ENCODE results near the gene PPM1N.

The PPM1N gene

GRCh38 chr19:45498411-45499195 is at the start of gene PPM1N:
Gene PPM1N (plus strand): TSS chr19:45498443. CDS start chr19:45498473, 30 bp downstream.
- in situ Hi-C loops (cut with MboI; ENCODE audit: low sequenced_read_pairs), result no loop called here

GRCh38 chr19:45448887-45449299 is 49.4 kb upstream of the PPM1N start:
- in situ Hi-C loops (cut with MboI; ENCODE audit: low sequenced_read_pairs), result no loop called here

- in situ Hi-C loops (cut with MboI; ENCODE audit: low sequenced_read_pairs), result no loop called here
Measured at GRCh38 chr19:45450012-45450333, 48.3 kb upstream of the PPM1N start.

- in situ Hi-C loops (cut with MboI; ENCODE audit: low sequenced_read_pairs), result no loop called here
Measured at GRCh38 chr19:45451131-45451849, 47.0 kb upstream of the PPM1N start.

- in situ Hi-C loops (cut with MboI; ENCODE audit: low sequenced_read_pairs), result no loop called here
Measured at GRCh38 chr19:45451850-45452387, 46.3 kb upstream of the PPM1N start.

GRCh38 chr19:45455707-45456499 is 42.3 kb upstream of the PPM1N start:
- in situ Hi-C loops (cut with MboI; ENCODE audit: low sequenced_read_pairs), result no loop called here

- in situ Hi-C loops (cut with MboI; ENCODE audit: low sequenced_read_pairs), result no loop called here
Measured at GRCh38 chr19:45456500-45456815, 41.8 kb upstream of the PPM1N start.

GRCh38 chr19:45457776-45458175 is 40.5 kb upstream of the PPM1N start:
- in situ Hi-C loops (cut with MboI; ENCODE audit: low sequenced_read_pairs), result no loop called here

- in situ Hi-C loops (cut with MboI; ENCODE audit: low sequenced_read_pairs), result no loop called here
Measured at GRCh38 chr19:45460807-45461347, 37.4 kb upstream of the PPM1N start.

GRCh38 chr19:45462174-45462573 is 36.1 kb upstream of the PPM1N start:
- in situ Hi-C loops (cut with MboI; ENCODE audit: low sequenced_read_pairs), result no loop called here

GRCh38 chr19:45463241-45463640 is 35.0 kb upstream of the PPM1N start:
- in situ Hi-C loops (cut with MboI; ENCODE audit: low sequenced_read_pairs), result no loop called here

- in situ Hi-C loops (cut with MboI; ENCODE audit: low sequenced_read_pairs), result no loop called here
Measured at GRCh38 chr19:45464274-45464673, 34.0 kb upstream of the PPM1N start.

- in situ Hi-C loops (cut with MboI; ENCODE audit: low sequenced_read_pairs), result no loop called here
Measured at GRCh38 chr19:45464852-45465441, 33.3 kb upstream of the PPM1N start.

- in situ Hi-C loops (cut with MboI; ENCODE audit: low sequenced_read_pairs), result no loop called here
Measured at GRCh38 chr19:45467115-45467455, 31.2 kb upstream of the PPM1N start.

- in situ Hi-C loops (cut with MboI; ENCODE audit: low sequenced_read_pairs), result no loop called here
Measured at GRCh38 chr19:45467456-45468158, 30.6 kb upstream of the PPM1N start, which contains the start of gene FOSB. Gene FOSB (plus strand): TSS chr19:45467996. CDS start chr19:45468587, 591 bp downstream.

GRCh38 chr19:45468159-45468651 is 30.0 kb upstream of the PPM1N start:
- in situ Hi-C loops (cut with MboI; ENCODE audit: low sequenced_read_pairs), result no loop called here

GRCh38 chr19:45468803-45469131 is 29.5 kb upstream of the PPM1N start:
- in situ Hi-C loops (cut with MboI; ENCODE audit: low sequenced_read_pairs), result no loop called here

- in situ Hi-C loops (cut with MboI; ENCODE audit: low sequenced_read_pairs), result no loop called here
Measured at GRCh38 chr19:45469132-45469944, 28.9 kb upstream of the PPM1N start.

Data from HL-60/S4 treated with retinoic acid at 250 ng/mL for 4 days and 3 days (cell line).